NCI-H526 (cell line): ENCODE measurements around the gene AGT.
"Not testable (repeated sequence)": the region's sequence is repeated elsewhere in the genome, so short reads cannot be mapped to it uniquely, and the experiment has no call there.

ENCODE experiments used
- DNase-seq, 2 experiments: peaks; one replicate each; lab custom pipeline; 2025; lab: John Stamatoyannopoulos, UW

Gene AGT

GRCh38 chr1:230691615-230692014, 22.3 kb downstream of the AGT start:
- DNase-seq, result no peak

- no peak for DNase-seq
Measured at GRCh38 chr1:230690101-230690500, 23.8 kb downstream of the AGT start.

GRCh38 chr1:230686747-230687146, 27.2 kb downstream of the AGT start:
- no peak for DNase-seq

- DNase-seq, result no peak
Measured at GRCh38 chr1:230684998-230685397, 28.9 kb downstream of the AGT start.

GRCh38 chr1:230684146-230684545, 29.8 kb downstream of the AGT start:
- no peak for DNase-seq

GRCh38 chr1:230682882-230683610, 30.9 kb downstream of the AGT start:
- DNase-seq, result no peak

- DNase-seq, result no peak
Measured at GRCh38 chr1:230682274-230682673, 31.6 kb downstream of the AGT start.

- no peak for DNase-seq
Measured at GRCh38 chr1:230681599-230681998, 32.3 kb downstream of the AGT start.

GRCh38 chr1:230680300-230681025, 33.5 kb downstream of the AGT start:
- DNase-seq, result no peak

- no peak for DNase-seq
Measured at GRCh38 chr1:230679825-230680224, 34.1 kb downstream of the AGT start.

GRCh38 chr1:230679192-230679591, 34.7 kb downstream of the AGT start:
- DNase-seq, result no peak

- no peak for DNase-seq
Measured at GRCh38 chr1:230677200-230677599, 36.7 kb downstream of the AGT start.

GRCh38 chr1:230674581-230674980, 39.3 kb downstream of the AGT start:
- DNase-seq, result no peak

- DNase-seq, result no peak
Measured at GRCh38 chr1:230669543-230669942, 44.4 kb downstream of the AGT start.

- DNase-seq, result no peak
Measured at GRCh38 chr1:230668227-230668626, 45.7 kb downstream of the AGT start.

GRCh38 chr1:230661976-230662375, 51.9 kb downstream of the AGT start:
- DNase-seq, result no peak

- DNase-seq, result no peak
Measured at GRCh38 chr1:230658691-230659090, 55.2 kb downstream of the AGT start.

- not testable (repeated sequence) for DNase-seq
Measured at GRCh38 chr1:230658103-230658502, 55.8 kb downstream of the AGT start.

GRCh38 chr1:230656719-230657118, 57.2 kb downstream of the AGT start:
- DNase-seq, result not testable (repeated sequence)
